Medulla oblongata (tissue), 1 donor: ENCODE data around the gene HPCAL1.
A peak's percentile ranks its signal among the peaks of the same experiment; 100 is the strongest.

Experiments used
- DNase-seq: peaks from one replicate; pipeline ENCODE4 v3.0.0-alpha.2; 2015; ENCODE audit errors: extremely low spot score

HPCAL1 gene

GRCh38 chr2:10370390-10370789, 67.7 kb downstream of the HPCAL1 start:
- DNase-seq = no peak

- no peak for DNase-seq
Measured at GRCh38 chr2:10370895-10371294, 68.2 kb downstream of the HPCAL1 start.

GRCh38 chr2:10371441-10372196, 68.9 kb downstream of the HPCAL1 start:
- DNase-seq = peak; percentile 27

- peak; percentile 47 for DNase-seq
Measured at GRCh38 chr2:10372203-10372861, 69.6 kb downstream of the HPCAL1 start.

GRCh38 chr2:10372862-10373240, 70.1 kb downstream of the HPCAL1 start:
- no peak for DNase-seq

GRCh38 chr2:10373931-10374330, 71.2 kb downstream of the HPCAL1 start:
- DNase-seq = no peak

- DNase-seq = no peak
Measured at GRCh38 chr2:10374362-10374943, 71.7 kb downstream of the HPCAL1 start.

GRCh38 chr2:10375570-10376281, 73.0 kb downstream of the HPCAL1 start:
- DNase-seq = no peak

GRCh38 chr2:10377052-10377746, 74.5 kb downstream of the HPCAL1 start:
- no peak for DNase-seq

- no peak for DNase-seq
Measured at GRCh38 chr2:10377747-10378085, 75.0 kb downstream of the HPCAL1 start.

- DNase-seq = no peak
Measured at GRCh38 chr2:10378189-10378588, 75.5 kb downstream of the HPCAL1 start.

GRCh38 chr2:10380048-10380926, 77.6 kb downstream of the HPCAL1 start:
- no peak for DNase-seq

- DNase-seq = no peak
Measured at GRCh38 chr2:10381997-10382353, 79.3 kb downstream of the HPCAL1 start.

- no peak for DNase-seq
Measured at GRCh38 chr2:10382354-10383061, 79.8 kb downstream of the HPCAL1 start.

- no peak for DNase-seq
Measured at GRCh38 chr2:10383960-10384734, 81.4 kb downstream of the HPCAL1 start.

GRCh38 chr2:10385501-10385900, 82.8 kb downstream of the HPCAL1 start:
- no peak for DNase-seq

GRCh38 chr2:10385933-10386773, 83.4 kb downstream of the HPCAL1 start:
- DNase-seq = no peak

GRCh38 chr2:10387033-10387432, 84.3 kb downstream of the HPCAL1 start:
- no peak for DNase-seq
